ENCODE results near the gene SMARCC1. TPM values are rescaled to one million over a fixed set of nuclear protein-coding genes. Genes with fewer than 3 reads are reported as not detected.

Gene SMARCC1
- total and polyA plus RNA-seq, 2 of the 4 experiments (the other 2 are of a cell fraction) = 18.6 to 39.6 TPM

DNA sequence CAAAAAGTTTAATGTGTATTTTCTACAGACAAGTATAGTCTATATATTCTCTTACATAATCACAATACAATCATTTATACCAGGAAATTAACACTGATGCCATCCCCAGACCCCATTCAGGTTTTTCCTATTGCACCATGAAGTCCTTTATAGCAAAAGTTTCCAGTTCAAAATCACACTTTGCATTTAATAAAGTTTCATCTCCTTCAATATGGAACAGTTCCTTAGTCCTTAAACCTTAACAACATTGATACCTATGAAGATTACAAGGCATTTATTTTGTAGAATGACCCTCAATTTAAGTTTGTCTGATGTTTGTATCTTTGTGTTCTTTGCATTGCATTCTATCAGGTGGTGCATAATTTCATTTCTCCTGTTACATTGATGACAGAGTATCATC lies 2.0 kb upstream of the SMARCC1 start:
- dilution Hi-C loops (cut with HindIII; ENCODE audit: low sequenced_read_pairs, unreplicated experiment) = no loop called here
- H2AK5ac ChIP-seq (ENCODE audit: low read depth, low read length) = no peak overlapping the region
- in situ Hi-C loops (cut with MboI; ENCODE audit: low sequenced_read_pairs) = no loop called here
- H4K91ac ChIP-seq (ENCODE audit: insufficient read depth, low read depth, low read length) = no peak overlapping the region
- H3K4ac ChIP-seq (ENCODE audit: low read depth, low read length) = no peak overlapping the region
- no peak for ATAC-seq (ENCODE audit: low read depth)
- H3K79me1 ChIP-seq (ENCODE audit: low read depth in 1 of 2, low read length in 2 of 2) = peaks cover 3 to 29% of the 10 kb centered on the region in 2 experiments; a peak in 3 of 4 replicates
- intact Hi-C loops (cut with micrococcal nuclease) = no loop called here
- no peak overlapping the region for H2BK15ac ChIP-seq (ENCODE audit: low read depth, low read length)
- no peak overlapping the region for H3K27ac ChIP-seq (ENCODE audit: insufficient read depth, low read length)
- no peak overlapping the region for H2AFZ ChIP-seq (replicated peaks; ENCODE audit: low read length, poor library complexity)
- no peak overlapping the region for H3K18ac ChIP-seq (ENCODE audit: low read depth, low read length)
- H3K9me3 ChIP-seq (ENCODE audit: control insufficient read depth, insufficient read depth, low read length) = no peaks in the 10 kb centered on the region
- H4K8ac ChIP-seq (ENCODE audit: low read depth in 2 of 2, low read length in 2 of 2) = no peak overlapping the region
- peaks cover 2% of the 10 kb centered on the region for H3K4me1 ChIP-seq (ENCODE audit: control insufficient read depth, insufficient read depth, low read length)
- POLR2A ChIA-PET (ENCODE audit: unreplicated experiment) = no interaction called here
- no peak overlapping the region for H3K4me3 ChIP-seq (ENCODE audit: insufficient read depth, low read depth, low read length)
- H2BK5ac ChIP-seq (ENCODE audit: low read depth, low read length, poor library complexity, severe bottlenecking) = no peak overlapping the region
- H3K9ac ChIP-seq (ENCODE audit: low read depth, low read length) = no peak overlapping the region
- H3K23ac ChIP-seq (ENCODE audit: low read depth, low read length) = no peak overlapping the region
- H3K14ac ChIP-seq (replicated peaks; ENCODE audit: low read depth, low read length) = no peak overlapping the region
- no peak overlapping the region for H3K4me2 ChIP-seq (ENCODE audit: low read depth, low read length)
- no TSS peak for BruUV-seq (replicated peaks)
- TF ChIP-seq CTCF (conservative IDR thresholded peaks at IDR 0.05; ENCODE audit: low read depth, low read length) = no peak
- no peak for TF ChIP-seq POLR2A (IDR thresholded peaks at IDR 0.05; ENCODE audit: low read depth, low read length)
- TF ChIP-seq USF2 (IDR thresholded peaks at IDR 0.05; ENCODE audit: low read depth, low read length) = no peak
- TF ChIP-seq BHLHE40 (IDR thresholded peaks at IDR 0.05; ENCODE audit: low read depth, low read length) = no peak
- TF ChIP-seq MXI1 (IDR thresholded peaks at IDR 0.05; ENCODE audit: borderline replicate concordance, low read depth, low read length) = no peak
- TF ChIP-seq SMC3 (IDR thresholded peaks at IDR 0.05; ENCODE audit: low read depth, low read length) = no peak
- no peak for TF ChIP-seq RCOR1 (IDR thresholded peaks at IDR 0.05; ENCODE audit: insufficient replicate concordance, low read length)
- TF ChIP-seq CHD1 (IDR thresholded peaks at IDR 0.05; ENCODE audit: low read depth, low read length) = no peak
- peaks cover 16% of the 10 kb centered on the region for H4K20me1 ChIP-seq (ENCODE audit: insufficient read depth, low read length)
- 0 out of 2 replicates have a peak, but pooled peaks cover under 1% of the 10 kb centered on the region for H3K36me3 ChIP-seq (ENCODE audit: control insufficient read depth, insufficient read depth, low read length)
- H2BK20ac ChIP-seq (ENCODE audit: low read depth, low read length) = no peak overlapping the region
- no peak overlapping the region for H3K56ac ChIP-seq (ENCODE audit: extremely low read depth, insufficient read depth, low read length)
- no peak overlapping the region for H2BK120ac ChIP-seq (ENCODE audit: low read depth, low read length)
- no peak overlapping the region for H2AK9ac ChIP-seq (replicated peaks; ENCODE audit: low read depth, low read length, poor library complexity)
- H4K5ac ChIP-seq (ENCODE audit: low read depth, low read length) = no peak overlapping the region
- DNase-seq = no peak
- no peaks in the 10 kb centered on the region for H3K9me1 ChIP-seq (ENCODE audit: insufficient read depth, low read length)
- no peaks in the 10 kb centered on the region for H3K27me3 ChIP-seq (ENCODE audit: control insufficient read depth, insufficient read depth, low read length)
- CTCF ChIA-PET = no interaction called here
